C4-2B (cell line): Measurements from ENCODE around the gene C1orf159.

Source experiments
- CTCF ChIP-seq: fragments of 450-650 bp; conservative IDR thresholded peaks from 2 replicates; pipeline ENCODE4 v1.5.1; 2017; ENCODE audit warnings: mild to moderate bottlenecking
- ZFX ChIP-seq: fragments of 450-650 bp; IDR thresholded peaks from 2 replicates; pipeline ENCODE4 v1.6.1; 2017

- no peak for TF ChIP-seq CTCF
- TF ChIP-seq ZFX = no peak
Observed at GRCh38 chr1:1075148-1075935, 40.5 kb downstream of the C1orf159 start.
